ENCODE results near the gene NCLN. TPM values are rescaled to one million over a fixed set of nuclear protein-coding genes. Genes with fewer than 3 reads are reported as not detected.

NCLN gene
- total RNA-seq, 1 experiment from 2014 or later: 74.7 TPM

DNA sequence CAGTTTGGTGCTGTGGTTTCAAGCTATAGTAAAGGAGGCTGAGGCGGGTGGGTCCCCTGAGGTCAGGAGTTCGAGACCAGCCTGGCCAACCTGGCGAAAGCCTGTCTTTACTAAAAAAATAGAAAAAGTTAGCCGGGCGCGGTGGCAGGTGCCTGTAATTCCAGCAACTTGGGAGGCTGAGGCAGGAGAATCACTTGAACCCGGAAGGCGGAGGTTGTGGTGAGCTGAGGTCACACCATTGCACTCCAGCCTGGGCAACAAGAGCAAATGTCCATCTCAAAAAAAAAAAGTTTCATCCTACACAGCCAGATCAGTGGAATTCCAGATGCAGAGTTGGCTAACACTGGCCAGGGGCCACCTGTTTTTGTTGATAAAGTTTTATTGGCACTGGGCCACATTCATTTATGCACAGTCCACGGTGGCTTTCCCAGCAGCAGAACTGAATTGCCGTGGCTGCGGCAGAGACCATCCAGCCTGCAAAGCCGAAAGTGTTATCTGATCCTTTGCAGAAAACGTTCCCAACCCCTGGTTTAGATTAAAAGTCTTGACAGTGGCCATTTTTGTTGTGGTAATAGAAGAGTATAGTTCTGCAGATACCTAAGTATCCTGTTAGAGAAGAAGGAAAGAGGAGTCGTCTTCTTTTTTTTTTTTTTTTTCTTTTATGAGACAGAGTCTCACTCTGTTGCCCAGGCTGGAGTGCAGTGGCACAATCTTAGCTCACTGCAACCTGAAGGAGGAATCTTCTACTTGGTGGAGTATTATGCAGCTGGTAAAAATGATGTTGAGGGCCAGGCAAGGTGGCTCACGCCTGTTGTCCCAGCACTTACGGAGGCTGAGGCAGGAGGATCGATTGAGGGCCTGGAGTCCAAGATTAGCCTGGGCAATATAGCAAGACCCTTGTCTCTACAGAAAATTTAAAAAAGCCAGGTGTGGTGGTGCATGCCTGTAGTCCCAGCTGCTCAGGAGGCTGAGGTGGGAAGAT lies 8.7 kb downstream of the NCLN start:
- Histone ChIP-seq H3K9me2 (replicated peaks; ENCODE audit: low read length) (no peaks in the 10 kb centered on the region), H3K9ac (ENCODE audit: low read length) (no peak overlapping the region), H3K4me3 (ENCODE audit: low read length) (no peak overlapping the region), H3K36me3 (ENCODE audit: low read depth, low read length) (peaks cover 2% of the 10 kb centered on the region; the same call in 1 of the 2 replicates), H4K20me1 (ENCODE audit: low read length) (0 out of 2 replicates have a peak, but pooled peaks cover 2% of the 10 kb centered on the region), H2AFZ (ENCODE audit: low read length) (no peak overlapping the region), H3K79me2 (ENCODE audit: low read length) (peaks cover 41% of the 10 kb centered on the region), H3K27me3 (ENCODE audit: low read length) (no peaks in the 10 kb centered on the region), H3F3A (ENCODE audit: low read length, unreplicated experiment) (no peaks in the 10 kb centered on the region), H3K27ac (ENCODE audit: low read length) (no peak overlapping the region), H3K4me2 (ENCODE audit: low read length) (no peak overlapping the region), H3K4me1 (ENCODE audit: insufficient read depth, low read length) (no peaks in the 10 kb centered on the region), H3K9me3 (ENCODE audit: low read length) (no peaks in the 10 kb centered on the region)
- ChIA-PET CTCF (no interaction called here), POLR2A (ENCODE audit: unreplicated experiment) (no interaction called here)
- TSS peak; percentile 15 for BruUV-seq (replicated peaks)
- TF ChIP-seq EZH2 (IDR thresholded peaks at IDR 0.05; ENCODE audit: low read length, unreplicated experiment) (no peak), EZH2phosphoT487 (IDR thresholded peaks at IDR 0.05; ENCODE audit: borderline replicate concordance, low read length) (no peak)
- TF ChIP-seq, protein P1, sequence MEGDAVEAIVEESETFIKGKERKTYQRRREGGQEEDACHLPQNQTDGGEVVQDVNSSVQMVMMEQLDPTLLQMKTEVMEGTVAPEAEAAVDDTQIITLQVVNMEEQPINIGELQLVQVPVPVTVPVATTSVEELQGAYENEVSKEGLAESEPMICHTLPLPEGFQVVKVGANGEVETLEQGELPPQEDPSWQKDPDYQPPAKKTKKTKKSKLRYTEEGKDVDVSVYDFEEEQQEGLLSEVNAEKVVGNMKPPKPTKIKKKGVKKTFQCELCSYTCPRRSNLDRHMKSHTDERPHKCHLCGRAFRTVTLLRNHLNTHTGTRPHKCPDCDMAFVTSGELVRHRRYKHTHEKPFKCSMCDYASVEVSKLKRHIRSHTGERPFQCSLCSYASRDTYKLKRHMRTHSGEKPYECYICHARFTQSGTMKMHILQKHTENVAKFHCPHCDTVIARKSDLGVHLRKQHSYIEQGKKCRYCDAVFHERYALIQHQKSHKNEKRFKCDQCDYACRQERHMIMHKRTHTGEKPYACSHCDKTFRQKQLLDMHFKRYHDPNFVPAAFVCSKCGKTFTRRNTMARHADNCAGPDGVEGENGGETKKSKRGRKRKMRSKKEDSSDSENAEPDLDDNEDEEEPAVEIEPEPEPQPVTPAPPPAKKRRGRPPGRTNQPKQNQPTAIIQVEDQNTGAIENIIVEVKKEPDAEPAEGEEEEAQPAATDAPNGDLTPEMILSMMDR (conservative IDR thresholded peaks at IDR 0.05; ENCODE audit: low read depth, low read length): no peak
- ATAC-seq (no peak), DNase-seq (no peak)
- intact Hi-C loops (cut with micrococcal nuclease): no loop called here

DNA sequence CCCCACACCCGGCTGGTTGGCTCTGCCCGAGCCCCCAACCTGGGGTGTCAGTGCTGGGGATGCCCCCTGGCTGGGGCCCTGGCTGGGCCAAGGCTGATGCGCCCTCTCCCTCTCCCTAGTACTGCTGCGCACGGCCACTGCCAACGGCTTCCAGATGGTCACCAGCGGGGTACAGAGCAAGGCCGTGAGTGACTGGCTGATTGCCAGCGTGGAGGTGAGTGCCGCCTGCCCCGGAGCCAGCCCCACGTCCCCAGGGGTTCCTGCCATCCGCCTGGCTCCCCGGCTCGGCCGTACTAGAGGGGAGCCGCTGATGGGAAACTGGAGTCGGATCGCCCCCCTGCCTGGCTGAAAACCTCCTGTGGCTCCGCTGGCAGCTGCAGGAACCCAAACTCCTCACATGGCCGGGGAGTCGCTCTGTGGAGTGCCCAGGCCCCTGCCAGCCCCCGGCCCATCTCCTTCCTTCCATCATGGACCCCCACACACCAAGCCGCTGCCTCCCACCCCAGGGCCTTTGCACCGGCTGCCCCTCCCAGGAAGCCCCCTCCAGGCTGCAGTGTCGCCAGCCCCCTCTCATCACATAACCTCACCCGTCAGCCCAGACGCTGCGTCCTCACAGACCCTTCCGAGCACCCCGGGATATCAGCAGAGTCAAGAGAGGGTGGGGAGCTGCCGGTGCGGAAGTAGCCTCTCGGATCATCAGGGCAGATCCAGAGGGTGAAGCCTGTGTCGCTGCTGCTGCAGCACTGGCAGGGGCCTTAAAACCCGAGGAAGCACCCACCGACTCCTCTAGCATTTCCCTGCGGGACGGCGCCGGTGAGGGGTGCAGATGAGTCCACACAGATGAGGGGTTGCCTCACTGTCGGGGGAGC lies 10.6 kb downstream of the NCLN start:
- CTCF ChIA-PET: no interaction called here
- H3K9ac ChIP-seq (ENCODE audit: low read length): no peak overlapping the region
- H3K4me1 ChIP-seq (ENCODE audit: insufficient read depth, low read length): no peaks in the 10 kb centered on the region
- POLR2A ChIA-PET (ENCODE audit: unreplicated experiment): no interaction called here
- no peak overlapping the region for H3K4me2 ChIP-seq (ENCODE audit: low read length)
- no peaks in the 10 kb centered on the region for H3K9me2 ChIP-seq (replicated peaks; ENCODE audit: low read length)
- H3F3A ChIP-seq (ENCODE audit: low read length, unreplicated experiment): no peaks in the 10 kb centered on the region
- no peak overlapping the region for H3K4me3 ChIP-seq (ENCODE audit: low read length)
- H3K27me3 ChIP-seq (ENCODE audit: low read length): no peaks in the 10 kb centered on the region
- ATAC-seq: no peak
- no peak overlapping the region for H3K27ac ChIP-seq (ENCODE audit: low read length)
- TF ChIP-seq EZH2 (IDR thresholded peaks at IDR 0.05; ENCODE audit: low read length, unreplicated experiment) (no peak), EZH2phosphoT487 (IDR thresholded peaks at IDR 0.05; ENCODE audit: borderline replicate concordance, low read length) (no peak)
- TF ChIP-seq, protein P1 (conservative IDR thresholded peaks at IDR 0.05; ENCODE audit: low read depth, low read length): no peak
- H4K20me1 ChIP-seq (ENCODE audit: low read length): no peaks in the 10 kb centered on the region
- no TSS peak for BruUV-seq (replicated peaks)
- no peaks in the 10 kb centered on the region for H3K9me3 ChIP-seq (ENCODE audit: low read length)
- intact Hi-C loops (cut with micrococcal nuclease): no loop called here
- no peak for DNase-seq
- no peak overlapping the region for H2AFZ ChIP-seq (ENCODE audit: low read length)
- H3K36me3 ChIP-seq (ENCODE audit: low read depth, low read length): peaks cover 2% of the 10 kb centered on the region; the same call in 1 of the 2 replicates
- H3K79me2 ChIP-seq (ENCODE audit: low read length): peaks cover 22% of the 10 kb centered on the region

Data from PC-3 (cell line).